ENCODE data around the gene INSC. TPM values are rescaled to one million over a fixed set of nuclear protein-coding genes. Genes with fewer than 3 reads are reported as not detected.

The INSC gene
- total and polyA plus RNA-seq, 2 of the 8 experiments (the other 6 are each of a cell fraction or from before 2014, with no cell fraction given), result 0.58 to 0.59 TPM

DNA sequence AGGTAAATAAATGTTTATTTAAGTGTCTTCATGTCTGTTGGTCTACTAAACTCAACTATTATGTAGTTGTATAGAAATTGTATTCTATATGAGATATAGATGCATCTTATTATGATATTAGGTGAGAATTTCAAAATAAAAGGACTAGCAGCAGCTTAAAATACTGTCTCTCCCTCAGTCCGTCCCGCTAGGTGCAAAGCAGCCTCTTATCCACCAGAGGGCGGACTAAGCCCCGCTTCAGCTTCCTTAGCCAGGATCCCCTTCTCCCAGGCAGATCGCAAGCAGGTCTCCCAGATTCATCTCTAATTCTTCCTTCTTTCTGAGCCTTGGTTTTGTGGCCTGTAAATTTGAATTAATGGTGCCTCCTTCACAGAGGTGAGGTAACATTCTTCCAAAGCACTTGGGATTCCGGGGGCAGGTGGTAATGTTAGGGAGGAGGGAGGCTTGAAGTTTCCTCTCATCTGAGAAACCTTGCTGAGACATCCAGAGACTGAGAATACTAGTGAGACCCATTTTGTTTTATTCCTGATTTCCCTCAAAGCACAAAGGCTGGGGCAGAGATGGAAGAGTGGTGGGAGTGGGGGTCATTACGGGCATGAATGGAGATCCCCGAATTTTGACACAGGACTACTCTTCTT lies 13.5 kb upstream of the INSC start (continued):
- TF ChIP-seq, protein P1, sequence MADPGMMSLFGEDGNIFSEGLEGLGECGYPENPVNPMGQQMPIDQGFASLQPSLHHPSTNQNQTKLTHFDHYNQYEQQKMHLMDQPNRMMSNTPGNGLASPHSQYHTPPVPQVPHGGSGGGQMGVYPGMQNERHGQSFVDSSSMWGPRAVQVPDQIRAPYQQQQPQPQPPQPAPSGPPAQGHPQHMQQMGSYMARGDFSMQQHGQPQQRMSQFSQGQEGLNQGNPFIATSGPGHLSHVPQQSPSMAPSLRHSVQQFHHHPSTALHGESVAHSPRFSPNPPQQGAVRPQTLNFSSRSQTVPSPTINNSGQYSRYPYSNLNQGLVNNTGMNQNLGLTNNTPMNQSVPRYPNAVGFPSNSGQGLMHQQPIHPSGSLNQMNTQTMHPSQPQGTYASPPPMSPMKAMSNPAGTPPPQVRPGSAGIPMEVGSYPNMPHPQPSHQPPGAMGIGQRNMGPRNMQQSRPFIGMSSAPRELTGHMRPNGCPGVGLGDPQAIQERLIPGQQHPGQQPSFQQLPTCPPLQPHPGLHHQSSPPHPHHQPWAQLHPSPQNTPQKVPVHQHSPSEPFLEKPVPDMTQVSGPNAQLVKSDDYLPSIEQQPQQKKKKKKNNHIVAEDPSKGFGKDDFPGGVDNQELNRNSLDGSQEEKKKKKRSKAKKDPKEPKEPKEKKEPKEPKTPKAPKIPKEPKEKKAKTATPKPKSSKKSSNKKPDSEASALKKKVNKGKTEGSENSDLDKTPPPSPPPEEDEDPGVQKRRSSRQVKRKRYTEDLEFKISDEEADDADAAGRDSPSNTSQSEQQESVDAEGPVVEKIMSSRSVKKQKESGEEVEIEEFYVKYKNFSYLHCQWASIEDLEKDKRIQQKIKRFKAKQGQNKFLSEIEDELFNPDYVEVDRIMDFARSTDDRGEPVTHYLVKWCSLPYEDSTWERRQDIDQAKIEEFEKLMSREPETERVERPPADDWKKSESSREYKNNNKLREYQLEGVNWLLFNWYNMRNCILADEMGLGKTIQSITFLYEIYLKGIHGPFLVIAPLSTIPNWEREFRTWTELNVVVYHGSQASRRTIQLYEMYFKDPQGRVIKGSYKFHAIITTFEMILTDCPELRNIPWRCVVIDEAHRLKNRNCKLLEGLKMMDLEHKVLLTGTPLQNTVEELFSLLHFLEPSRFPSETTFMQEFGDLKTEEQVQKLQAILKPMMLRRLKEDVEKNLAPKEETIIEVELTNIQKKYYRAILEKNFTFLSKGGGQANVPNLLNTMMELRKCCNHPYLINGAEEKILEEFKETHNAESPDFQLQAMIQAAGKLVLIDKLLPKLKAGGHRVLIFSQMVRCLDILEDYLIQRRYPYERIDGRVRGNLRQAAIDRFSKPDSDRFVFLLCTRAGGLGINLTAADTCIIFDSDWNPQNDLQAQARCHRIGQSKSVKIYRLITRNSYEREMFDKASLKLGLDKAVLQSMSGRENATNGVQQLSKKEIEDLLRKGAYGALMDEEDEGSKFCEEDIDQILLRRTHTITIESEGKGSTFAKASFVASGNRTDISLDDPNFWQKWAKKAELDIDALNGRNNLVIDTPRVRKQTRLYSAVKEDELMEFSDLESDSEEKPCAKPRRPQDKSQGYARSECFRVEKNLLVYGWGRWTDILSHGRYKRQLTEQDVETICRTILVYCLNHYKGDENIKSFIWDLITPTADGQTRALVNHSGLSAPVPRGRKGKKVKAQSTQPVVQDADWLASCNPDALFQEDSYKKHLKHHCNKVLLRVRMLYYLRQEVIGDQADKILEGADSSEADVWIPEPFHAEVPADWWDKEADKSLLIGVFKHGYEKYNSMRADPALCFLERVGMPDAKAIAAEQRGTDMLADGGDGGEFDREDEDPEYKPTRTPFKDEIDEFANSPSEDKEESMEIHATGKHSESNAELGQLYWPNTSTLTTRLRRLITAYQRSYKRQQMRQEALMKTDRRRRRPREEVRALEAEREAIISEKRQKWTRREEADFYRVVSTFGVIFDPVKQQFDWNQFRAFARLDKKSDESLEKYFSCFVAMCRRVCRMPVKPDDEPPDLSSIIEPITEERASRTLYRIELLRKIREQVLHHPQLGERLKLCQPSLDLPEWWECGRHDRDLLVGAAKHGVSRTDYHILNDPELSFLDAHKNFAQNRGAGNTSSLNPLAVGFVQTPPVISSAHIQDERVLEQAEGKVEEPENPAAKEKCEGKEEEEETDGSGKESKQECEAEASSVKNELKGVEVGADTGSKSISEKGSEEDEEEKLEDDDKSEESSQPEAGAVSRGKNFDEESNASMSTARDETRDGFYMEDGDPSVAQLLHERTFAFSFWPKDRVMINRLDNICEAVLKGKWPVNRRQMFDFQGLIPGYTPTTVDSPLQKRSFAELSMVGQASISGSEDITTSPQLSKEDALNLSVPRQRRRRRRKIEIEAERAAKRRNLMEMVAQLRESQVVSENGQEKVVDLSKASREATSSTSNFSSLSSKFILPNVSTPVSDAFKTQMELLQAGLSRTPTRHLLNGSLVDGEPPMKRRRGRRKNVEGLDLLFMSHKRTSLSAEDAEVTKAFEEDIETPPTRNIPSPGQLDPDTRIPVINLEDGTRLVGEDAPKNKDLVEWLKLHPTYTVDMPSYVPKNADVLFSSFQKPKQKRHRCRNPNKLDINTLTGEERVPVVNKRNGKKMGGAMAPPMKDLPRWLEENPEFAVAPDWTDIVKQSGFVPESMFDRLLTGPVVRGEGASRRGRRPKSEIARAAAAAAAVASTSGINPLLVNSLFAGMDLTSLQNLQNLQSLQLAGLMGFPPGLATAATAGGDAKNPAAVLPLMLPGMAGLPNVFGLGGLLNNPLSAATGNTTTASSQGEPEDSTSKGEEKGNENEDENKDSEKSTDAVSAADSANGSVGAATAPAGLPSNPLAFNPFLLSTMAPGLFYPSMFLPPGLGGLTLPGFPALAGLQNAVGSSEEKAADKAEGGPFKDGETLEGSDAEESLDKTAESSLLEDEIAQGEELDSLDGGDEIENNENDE (IDR thresholded peaks at IDR 0.05; ENCODE audit: insufficient replicate concordance, low read length), result no peak
- TF ChIP-seq MAFK (IDR thresholded peaks at IDR 0.05; ENCODE audit: low read depth, low read length) (no peak), GTF2F1 (IDR thresholded peaks at IDR 0.05; ENCODE audit: borderline replicate concordance, low read depth, low read length) (no peak), POLR2A (IDR thresholded peaks at IDR 0.05; ENCODE audit: control extremely low read depth in 1 of 2, low read depth in 2 of 2, low read length in 2 of 2) (no peak), PHF8 (conservative IDR thresholded peaks at IDR 0.05; ENCODE audit: low read depth, low read length) (no peak), SP4 (IDR thresholded peaks at IDR 0.05; ENCODE audit: low read length) (no peak), RXRA (IDR thresholded peaks at IDR 0.05; ENCODE audit: insufficient read depth, low read depth, low read length) (no peak)
- TF ChIP-seq, protein P2, sequence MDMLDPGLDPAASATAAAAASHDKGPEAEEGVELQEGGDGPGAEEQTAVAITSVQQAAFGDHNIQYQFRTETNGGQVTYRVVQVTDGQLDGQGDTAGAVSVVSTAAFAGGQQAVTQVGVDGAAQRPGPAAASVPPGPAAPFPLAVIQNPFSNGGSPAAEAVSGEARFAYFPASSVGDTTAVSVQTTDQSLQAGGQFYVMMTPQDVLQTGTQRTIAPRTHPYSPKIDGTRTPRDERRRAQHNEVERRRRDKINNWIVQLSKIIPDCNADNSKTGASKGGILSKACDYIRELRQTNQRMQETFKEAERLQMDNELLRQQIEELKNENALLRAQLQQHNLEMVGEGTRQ (IDR thresholded peaks at IDR 0.05; ENCODE audit: low read length), result no peak
